ENCODE results near the gene BTG2.

- TF ChIP-seq EZH2 (optimal IDR thresholded peaks at IDR 0.05; ENCODE audit: low read depth, low read length) (no peak), EZH2phosphoT487 (IDR thresholded peaks at IDR 0.05; ENCODE audit: low read length) (no peak)
Measured at GRCh38 chr1:203336097-203336496, 30.8 kb downstream of the BTG2 start.
